ENCODE data around the gene LZTR1.

GRCh38 chr22:20948989-20949388 is 33.1 kb upstream of the LZTR1 start:
- TF ChIP-seq POLR2AphosphoS5 (IDR thresholded peaks at IDR 0.05) (no peak), CTCF (IDR thresholded peaks at IDR 0.05) (no peak), POLR2A (IDR thresholded peaks at IDR 0.05; ENCODE audit: low read depth) (no peak)
